ENCODE data around the gene OVCA2.

OVCA2 gene

DNA sequence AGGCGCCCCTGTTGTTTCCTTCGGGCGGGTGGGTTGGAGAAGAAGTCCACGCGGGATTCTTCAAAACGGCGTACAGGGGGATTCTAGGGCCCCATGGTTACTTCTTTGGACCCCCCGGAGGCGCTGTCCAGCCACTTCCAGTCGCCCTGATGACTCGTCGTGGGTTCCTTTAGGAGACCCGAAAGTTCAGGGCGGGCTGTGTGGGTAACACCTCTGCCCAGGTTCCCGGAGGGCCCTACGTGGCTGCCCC is 12.4 kb downstream of the OVCA2 start:
- no peak for DNase-seq (ENCODE audit: low read depth in 2 of 2)

DNA sequence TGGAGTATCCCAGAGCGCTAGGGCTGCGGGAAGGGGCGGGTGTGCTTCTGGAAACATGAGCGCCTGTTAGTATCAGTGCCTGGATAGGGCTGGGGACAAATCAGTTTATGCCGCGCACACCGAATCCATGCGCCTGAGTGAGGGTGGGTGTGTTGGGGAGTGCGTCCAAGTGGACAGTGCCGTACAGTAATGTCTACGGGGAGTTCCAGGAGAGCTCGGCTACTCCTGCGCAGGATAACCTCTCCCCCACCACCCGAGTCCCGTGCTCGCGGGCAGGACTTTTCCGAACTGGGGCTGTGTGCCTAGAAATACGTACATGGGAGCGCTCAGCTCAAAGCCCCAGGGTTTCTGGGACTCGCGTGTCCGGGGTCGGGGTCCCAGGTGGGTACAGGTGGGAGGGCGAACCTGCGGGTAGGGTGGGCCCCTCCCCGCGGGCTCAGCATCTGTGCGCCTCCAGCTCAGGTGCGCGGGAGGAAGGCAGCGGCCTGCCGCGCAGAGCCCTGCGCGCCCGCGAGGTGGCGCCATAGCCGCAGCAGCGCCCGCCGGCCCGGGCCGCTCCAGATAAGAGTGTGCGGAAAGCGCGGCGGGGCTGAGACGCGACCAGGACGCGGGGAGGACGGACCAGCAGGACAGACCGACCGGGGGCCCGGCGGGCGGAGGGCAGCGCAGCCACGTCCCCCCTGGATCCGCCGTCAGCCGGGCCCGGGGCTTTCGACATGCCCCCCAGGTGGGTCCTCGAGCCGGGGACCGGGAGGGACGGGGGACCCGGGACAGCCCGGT is 12.9 kb downstream of the OVCA2 start, which contains the start of gene HIC1:
Gene HIC1, plus strand, starts transcription at position 592 of the 780 bp plus-strand sequence. CDS start 1,588 bp downstream, outside the sequence.
- peak in 1 of 2 donors; percentile 73 for DNase-seq (ENCODE audit: low read depth in 2 of 2)

DNA sequence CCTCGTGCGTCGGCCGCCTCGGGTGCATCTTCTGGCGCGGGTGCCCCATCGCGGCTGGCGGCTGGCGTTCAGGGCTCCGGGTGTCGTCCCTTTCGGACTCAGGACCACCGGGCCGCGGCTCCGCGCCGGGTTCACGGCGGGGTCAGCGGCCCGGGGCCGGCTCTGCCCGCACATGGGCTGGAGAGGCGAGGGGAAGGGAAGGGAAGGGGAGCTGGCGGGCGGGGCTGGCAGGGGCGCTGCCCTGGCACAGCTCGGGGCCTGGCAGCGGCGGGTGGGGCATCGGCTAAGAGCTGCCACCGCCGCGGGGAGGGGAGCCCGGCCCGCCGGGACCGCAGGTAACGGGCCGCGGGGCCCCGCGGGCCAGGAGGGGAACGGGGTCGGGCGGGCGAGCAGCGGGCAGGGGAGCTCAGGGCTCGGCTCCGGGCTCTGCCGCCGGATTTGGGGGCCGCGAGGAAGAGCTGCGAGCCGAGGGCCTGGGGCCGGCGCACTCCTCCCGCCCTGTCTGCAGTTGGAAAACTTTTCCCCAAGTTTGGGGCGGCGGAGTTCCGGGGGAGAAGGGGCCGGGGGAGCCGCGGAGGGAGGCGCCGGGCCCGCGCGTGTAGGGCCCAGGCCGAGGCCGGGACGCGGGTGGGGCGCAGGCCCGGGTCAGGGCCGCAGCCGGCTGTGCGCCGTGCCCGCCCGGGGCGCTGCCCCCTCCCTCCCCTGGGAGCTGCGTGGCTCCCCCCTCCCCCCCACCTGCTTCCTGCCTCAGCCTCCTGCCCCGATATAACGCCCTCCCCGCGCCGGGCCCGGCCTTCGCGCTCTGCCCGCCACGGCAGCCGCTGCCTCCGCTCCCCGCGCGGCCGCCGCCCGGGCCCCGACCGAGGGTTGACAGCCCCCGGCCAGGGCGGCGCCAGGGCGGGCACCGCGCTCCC is 13.7 kb downstream of the OVCA2 start:
- DNase-seq (ENCODE audit: low read depth in 2 of 2): no peak

DNA sequence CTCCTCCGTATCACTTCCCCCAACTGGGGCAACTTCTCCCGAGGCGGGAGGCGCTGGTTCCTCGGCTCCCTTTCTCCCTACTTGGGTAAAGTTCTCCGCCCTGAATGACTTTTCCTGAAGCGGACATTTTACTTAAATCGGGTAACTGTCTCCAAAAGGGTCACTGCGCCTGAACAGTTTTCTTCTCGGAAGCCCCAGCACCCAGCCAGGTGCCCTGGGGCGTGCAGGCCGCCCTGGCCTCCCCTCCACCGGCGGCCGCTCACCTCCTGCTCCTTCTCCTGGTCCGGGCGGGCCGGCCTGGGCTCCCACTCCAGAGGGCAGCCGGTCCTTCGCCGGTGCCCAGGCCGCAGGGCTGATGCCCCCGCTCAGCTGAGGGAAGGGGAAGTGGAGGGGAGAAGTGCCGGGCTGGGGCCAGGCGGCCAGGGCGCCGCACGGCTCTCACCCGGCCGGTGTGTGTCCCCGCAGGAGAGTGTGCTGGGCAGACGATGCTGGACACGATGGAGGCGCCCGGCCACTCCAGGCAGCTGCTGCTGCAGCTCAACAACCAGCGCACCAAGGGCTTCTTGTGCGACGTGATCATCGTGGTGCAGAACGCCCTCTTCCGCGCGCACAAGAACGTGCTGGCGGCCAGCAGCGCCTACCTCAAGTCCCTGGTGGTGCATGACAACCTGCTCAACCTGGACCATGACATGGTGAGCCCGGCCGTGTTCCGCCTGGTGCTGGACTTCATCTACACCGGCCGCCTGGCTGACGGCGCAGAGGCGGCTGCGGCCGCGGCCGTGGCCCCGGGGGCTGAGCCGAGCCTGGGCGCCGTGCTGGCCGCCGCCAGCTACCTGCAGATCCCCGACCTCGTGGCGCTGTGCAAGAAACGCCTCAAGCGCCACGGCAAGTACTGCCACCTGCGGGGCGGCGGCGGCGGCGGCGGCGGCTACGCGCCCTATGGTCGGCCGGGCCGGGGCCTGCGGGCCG is 14.7 kb downstream of the OVCA2 start:
- no peak for DNase-seq (ENCODE audit: low read depth in 2 of 2)

DNA sequence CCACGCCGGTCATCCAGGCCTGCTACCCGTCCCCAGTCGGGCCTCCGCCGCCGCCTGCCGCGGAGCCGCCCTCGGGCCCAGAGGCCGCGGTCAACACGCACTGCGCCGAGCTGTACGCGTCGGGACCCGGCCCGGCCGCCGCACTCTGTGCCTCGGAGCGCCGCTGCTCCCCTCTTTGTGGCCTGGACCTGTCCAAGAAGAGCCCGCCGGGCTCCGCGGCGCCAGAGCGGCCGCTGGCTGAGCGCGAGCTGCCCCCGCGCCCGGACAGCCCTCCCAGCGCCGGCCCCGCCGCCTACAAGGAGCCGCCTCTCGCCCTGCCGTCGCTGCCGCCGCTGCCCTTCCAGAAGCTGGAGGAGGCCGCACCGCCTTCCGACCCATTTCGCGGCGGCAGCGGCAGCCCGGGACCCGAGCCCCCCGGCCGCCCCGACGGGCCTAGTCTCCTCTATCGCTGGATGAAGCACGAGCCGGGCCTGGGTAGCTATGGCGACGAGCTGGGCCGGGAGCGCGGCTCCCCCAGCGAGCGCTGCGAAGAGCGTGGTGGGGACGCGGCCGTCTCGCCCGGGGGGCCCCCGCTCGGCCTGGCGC is 15.4 kb downstream of the OVCA2 start:
- DNase-seq (ENCODE audit: low read depth in 2 of 2): no peak

DNA sequence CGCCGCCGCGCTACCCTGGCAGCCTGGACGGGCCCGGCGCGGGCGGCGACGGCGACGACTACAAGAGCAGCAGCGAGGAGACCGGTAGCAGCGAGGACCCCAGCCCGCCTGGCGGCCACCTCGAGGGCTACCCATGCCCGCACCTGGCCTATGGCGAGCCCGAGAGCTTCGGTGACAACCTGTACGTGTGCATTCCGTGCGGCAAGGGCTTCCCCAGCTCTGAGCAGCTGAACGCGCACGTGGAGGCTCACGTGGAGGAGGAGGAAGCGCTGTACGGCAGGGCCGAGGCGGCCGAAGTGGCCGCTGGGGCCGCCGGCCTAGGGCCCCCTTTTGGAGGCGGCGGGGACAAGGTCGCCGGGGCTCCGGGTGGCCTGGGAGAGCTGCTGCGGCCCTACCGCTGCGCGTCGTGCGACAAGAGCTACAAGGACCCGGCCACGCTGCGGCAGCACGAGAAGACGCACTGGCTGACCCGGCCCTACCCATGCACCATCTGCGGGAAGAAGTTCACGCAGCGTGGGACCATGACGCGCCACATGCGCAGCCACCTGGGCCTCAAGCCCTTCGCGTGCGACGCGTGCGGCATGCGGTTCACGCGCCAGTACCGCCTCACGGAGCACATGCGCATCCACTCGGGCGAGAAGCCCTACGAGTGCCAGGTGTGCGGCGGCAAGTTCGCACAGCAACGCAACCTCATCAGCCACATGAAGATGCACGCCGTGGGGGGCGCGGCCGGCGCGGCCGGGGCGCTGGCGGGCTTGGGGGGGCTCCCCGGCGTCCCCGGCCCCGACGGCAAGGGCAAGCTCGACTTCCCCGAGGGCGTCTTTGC is 16.2 kb downstream of the OVCA2 start:
- no peak for DNase-seq (ENCODE audit: low read depth in 2 of 2)

DNA sequence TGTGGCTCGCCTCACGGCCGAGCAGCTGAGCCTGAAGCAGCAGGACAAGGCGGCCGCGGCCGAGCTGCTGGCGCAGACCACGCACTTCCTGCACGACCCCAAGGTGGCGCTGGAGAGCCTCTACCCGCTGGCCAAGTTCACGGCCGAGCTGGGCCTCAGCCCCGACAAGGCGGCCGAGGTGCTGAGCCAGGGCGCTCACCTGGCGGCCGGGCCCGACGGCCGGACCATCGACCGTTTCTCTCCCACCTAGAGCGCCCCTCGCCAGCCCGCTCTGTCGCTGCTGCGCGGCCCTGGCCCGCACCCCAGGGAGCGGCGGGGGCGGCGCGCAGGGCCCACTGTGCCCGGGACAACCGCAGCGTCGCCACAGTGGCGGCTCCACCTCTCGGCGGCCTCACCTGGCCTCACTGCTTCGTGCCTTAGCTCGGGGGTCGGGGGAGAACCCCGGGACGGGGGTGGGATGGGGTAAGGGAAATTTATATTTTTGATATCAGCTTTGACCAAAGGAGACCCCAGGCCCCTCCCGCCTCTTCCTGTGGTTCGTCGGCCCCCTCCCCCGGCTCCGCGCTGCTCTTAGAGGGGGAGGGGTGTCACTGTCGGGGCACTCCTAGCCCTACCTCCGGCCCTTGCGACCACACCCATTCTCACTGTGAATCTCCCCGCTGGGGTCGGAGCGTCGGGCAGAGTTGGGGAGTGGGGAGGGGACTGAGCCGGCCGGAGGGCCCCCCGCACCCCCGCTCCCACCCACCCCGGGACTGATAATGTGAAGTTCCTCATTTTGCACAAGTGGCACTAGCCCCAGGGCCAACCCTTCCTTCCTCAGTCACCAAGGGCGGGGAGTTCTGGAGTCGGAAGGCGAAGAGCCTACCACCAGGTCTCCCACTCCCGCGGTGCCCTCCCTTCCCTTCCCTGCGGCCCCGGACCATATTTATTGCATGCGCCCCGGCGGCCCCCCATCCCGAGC is 17.0 kb downstream of the OVCA2 start:
- DNase-seq (ENCODE audit: low read depth in 2 of 2): no peak

DNA sequence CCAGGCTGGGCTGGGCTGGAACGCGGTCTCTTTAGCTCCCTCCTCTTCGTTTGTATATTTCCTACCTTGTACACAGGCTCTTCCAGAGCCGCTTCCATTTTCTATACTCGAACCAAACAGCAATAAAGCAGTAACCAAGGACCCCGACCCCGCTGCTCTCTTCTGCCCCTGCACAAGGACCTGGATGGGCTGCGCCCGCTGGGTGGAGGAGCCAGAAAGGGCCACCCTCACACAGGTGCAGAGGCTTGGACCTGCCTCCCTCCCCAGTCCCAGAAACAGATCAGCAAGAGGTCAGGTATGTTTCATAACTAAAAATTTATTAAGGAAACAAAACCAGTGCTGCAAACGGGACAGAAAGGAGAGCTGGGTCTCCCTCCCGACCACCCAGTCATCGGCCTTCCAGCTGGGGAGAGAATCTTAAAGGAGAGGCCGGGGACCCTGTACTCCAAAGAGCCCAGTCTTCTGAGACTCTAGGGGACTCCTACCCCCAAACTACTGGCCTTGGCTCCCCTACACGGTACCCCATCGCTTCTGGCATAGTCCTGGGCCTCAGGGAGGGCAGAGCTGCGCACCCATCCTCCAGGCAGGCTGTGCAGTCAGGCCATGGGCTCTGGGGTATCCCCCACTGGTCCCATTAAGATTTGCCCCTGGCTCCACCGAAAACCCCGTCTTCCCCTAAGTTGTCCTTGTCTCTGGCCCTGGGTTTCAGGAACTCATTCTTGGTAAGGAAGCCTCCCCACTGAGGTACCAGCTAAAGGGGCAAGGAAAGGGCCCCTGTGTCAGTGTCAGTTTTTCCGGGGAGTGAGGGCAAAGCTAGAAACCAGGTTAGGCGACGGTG is 17.9 kb downstream of the OVCA2 start:
- no peak for DNase-seq (ENCODE audit: low read depth in 2 of 2)

DNA sequence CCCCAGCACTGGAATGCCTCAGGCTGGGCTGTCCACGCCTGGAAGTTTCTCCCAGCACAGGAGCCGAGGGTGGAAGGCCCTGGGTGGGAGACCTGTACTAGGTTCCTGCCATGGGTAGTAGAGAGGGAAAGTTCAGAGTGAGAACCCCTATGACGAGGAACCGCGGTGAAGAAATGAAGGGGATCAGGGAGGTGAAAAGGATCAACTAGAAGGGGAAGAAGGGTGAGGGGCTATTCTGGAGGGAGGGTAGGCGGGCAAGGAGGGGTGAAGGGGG is 18.5 kb downstream of the OVCA2 start:
- no peak for DNase-seq (ENCODE audit: low read depth in 2 of 2)

DNA sequence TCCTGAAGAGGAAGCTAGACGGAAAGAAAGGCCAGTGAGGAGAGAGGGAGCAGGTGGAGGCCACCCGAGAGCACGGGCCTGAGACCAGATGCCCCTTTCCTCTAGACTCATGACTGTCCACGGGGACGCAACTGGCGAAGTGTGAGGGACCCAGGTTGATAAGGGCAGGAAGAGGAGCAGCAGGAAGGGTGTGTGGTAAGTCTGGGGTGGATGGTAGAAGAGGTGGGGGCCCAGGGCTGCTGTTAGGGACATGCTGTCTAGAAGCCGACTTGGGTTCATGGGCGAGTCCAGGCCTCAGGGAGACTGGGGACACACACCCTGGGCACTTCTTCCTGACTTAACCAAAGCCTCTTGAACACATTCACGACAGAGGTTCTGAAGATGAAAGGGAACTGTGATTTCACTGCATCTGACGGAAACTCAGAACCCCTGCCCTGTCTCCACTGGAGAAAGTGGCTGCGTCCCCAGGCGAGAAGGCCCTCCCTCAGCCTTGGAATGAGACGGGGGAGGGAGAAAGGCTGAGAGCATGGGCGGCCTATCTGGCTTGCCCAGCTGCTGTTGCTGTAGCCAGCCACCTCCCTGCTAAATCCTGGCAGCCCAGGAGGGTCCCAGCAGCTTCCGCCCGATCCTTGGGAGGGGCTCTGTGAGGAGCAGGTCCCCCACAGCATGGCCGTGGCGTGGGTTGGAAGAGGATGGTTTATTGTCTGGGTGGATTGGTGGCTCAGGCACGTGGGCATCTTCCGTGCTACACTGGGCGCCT is 19.0 kb downstream of the OVCA2 start:
- no peak for DNase-seq (ENCODE audit: low read depth in 2 of 2)

DNA sequence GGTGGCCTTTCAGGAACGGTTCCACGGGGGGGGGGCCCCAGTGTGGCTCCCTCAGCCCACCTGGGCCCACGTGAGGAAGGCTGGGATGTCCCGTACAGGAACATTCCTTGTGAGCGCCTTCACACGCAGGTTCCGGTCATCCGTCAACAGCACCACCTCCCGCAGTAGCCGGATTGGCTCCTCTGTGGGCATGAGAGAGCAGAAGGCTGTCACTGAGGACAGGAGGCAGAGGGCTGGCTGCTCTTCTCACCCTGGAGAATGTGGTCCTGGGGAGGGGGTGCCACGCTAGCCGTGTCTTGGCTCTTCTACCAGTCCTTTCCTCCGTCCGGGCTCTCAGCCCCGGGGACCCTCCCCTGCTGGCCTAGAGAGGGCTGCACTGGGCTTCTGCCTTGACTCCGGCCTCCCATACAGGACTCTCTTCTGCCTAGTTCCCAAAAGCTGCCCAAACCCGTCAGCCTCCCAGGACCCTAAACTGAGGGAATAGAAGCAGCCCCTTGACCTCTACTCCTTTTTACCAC is 19.7 kb downstream of the OVCA2 start:
- DNase-seq (ENCODE audit: low read depth in 2 of 2): no peak

DNA sequence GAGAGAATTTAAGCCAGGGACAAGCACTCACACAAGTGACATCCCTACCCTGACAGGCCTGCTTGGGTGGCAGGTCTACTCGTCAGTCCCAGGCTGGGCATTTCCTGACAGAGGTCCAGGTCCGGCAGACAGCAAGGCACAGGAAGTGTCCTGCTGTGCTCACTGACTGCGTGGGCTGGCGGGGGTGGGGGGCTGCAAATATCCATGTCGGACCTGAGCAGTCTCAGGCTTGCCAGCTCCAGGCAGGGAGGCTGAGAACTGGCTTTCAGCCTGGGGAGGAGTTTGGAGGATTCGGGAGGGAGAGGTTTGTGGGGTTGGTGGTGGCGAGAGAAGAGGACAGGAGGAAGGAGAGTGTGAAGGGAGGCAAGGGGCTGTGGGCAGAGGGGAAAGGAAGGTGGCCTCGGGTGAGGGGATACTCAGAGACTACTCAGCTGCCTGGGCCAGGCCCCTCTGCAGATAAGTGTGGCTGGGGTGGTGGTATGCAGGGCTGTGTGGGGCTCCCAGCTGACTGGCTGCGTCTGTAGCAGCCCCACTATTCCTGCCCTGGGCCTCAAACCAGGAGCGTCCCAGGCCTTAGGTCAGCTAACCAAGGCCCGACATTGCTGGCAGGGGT is 20.9 kb downstream of the OVCA2 start:
- DNase-seq (ENCODE audit: low read depth in 2 of 2): no peak

DNA sequence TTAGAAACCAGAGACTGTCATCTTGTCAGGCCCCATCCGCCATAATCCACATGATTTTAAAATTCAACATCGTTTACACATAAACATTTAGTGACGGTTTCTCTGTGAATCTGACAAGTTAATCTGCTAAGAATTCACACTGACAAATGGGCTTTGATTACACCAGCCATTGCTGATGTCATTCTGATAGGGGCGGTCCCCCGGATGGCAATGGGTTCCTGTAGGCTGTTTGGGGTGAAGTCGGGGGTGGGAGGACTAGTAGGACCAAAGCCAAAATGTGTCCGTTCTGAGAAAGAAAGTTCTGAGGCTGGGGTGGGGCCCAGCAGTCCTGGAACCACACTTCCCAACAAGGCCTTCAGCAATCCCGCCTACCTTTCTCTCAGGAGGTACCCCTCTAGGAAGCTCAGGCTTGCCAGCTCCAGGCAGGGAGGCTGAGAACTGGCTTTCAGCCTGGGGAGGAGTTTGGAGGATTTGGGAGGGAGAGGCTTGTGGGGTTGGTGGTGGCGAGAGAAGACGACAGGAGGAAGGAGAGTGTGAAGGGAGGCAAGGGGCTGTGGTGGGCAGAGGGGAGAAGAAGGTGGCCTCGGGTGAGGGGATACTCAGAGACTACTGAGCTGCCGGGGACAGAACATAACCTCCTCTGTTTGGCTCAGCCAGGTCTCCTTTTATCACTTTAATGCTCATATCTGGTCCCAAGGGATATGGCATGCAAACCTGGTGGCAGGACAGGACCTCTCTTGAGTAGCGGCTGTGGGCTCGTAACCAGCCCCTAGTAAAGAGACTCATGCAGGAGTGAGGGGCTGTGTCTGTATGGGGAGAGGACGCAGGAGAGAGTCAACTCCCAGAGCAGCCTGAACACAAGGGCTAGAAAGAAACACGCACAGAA is 21.7 kb downstream of the OVCA2 start:
- DNase-seq (ENCODE audit: low read depth in 2 of 2): no peak

DNA sequence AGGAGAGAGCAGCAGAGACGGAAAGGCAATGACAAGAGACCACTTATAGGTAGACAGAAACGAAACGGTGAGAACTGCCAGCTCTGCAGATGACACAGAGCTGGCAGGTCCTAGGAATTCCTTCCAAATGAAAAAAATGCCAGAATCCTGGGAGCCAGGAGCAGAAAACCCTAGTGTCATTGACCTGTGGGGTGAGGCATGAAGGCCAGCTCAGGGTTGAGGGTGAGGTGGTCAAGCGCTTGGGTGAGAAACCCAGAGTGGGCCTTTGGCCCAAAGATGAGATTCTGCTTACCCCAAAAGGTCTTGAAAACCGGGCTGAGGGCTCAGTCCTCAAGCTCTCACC is 22.3 kb downstream of the OVCA2 start:
- DNase-seq (ENCODE audit: low read depth in 2 of 2): no peak

DNA sequence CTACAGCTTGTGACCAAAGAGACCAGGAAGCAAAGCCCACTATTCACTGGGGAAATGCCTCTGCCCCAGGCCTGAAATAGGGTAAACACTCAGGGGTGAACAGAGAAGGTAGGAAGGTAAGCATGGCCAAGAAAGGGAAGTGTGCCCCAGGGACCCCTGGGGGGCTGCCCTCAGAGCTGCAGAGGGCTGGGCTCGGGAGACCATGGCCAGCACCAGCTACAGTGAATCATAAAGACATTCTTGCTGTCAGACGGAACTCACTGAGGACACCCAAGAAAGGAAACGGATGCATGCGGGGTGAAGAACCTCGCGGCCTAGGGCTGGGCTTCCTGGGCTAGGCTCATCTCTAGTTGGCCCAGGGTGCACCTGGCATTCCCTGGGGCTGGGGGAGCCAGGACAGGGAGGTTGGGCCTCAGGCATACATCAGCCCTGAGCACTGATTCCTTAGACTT is 22.7 kb downstream of the OVCA2 start:
- DNase-seq (ENCODE audit: low read depth in 2 of 2): no peak

DNA sequence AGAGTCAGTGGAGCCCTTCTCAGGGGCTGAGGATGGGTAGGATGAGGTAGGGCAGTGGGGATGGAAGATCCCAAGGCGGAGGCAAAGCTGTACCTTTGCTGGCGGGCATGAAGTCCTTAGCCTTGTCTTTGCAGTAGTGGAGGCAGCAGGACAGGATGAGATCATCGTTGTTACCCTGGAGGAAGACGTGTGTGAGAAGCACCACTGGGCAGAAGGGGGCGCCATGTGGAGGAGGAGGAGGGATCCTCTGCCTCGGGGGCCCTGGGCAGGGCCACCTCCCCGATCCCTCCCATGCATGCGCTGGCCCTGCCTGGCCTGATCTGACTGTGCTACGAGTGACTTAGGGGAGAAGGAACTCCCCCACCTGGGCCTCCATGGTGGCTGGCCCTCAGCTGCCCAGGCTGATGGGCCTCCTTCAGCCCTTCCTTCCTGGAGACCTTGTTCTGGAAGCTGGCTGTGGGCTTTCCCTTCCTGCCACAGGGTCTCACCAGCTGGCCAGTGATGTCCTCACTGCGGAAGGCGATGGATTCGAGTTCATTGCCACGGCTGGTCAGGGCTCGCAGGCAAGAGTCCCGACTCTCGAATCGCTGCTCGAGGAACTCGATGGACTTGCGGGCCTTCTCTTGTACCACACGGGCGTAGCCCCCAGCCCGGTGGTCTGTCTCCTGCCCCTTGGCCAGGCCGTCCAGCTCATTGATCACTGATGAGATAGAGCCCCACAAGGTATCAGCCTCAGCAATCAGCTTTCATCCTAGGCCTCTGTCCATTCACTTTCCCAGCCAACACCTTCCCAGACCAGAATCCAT is 23.4 kb downstream of the OVCA2 start:
- DNase-seq (ENCODE audit: low read depth in 2 of 2): no peak
